ENCODE data around the gene ZNF248.
A peak's percentile ranks its signal among the peaks of the same experiment; 100 is the strongest.
"Not testable (repeated sequence)": the region's sequence is repeated elsewhere in the genome, so short reads cannot be mapped to it uniquely, and the experiment has no call there.

ZNF248 gene

GRCh38 chr10:37857287-37858211 is at the start of gene ZNF248:
ZNF248 (minus strand) TSS chr10:37857610; CDS start chr10:37856310, 1,300 bp downstream.
- DNase-seq: peak; percentile 82

- DNase-seq: no peak
Measured at GRCh38 chr10:37906382-37906781, 49.0 kb upstream of the ZNF248 start.

GRCh38 chr10:37896436-37896835 is 39.0 kb upstream of the ZNF248 start:
- DNase-seq: no peak

GRCh38 chr10:37895674-37896073 is 38.3 kb upstream of the ZNF248 start:
- DNase-seq: no peak

GRCh38 chr10:37885850-37886249 is 28.4 kb upstream of the ZNF248 start:
- no peak for DNase-seq

- DNase-seq: no peak
Measured at GRCh38 chr10:37872955-37873354, 15.5 kb upstream of the ZNF248 start.

GRCh38 chr10:37872283-37872682 is 14.9 kb upstream of the ZNF248 start:
- DNase-seq: no peak

GRCh38 chr10:37871568-37872251 is 14.3 kb upstream of the ZNF248 start:
- DNase-seq: no peak

- DNase-seq: no peak
Measured at GRCh38 chr10:37871143-37871542, 13.7 kb upstream of the ZNF248 start.

GRCh38 chr10:37868796-37869195 is 11.4 kb upstream of the ZNF248 start:
- DNase-seq: no peak

- DNase-seq: no peak
Measured at GRCh38 chr10:37865957-37866803, 8.8 kb upstream of the ZNF248 start.

- no peak for DNase-seq
Measured at GRCh38 chr10:37865264-37865663, 7.9 kb upstream of the ZNF248 start.

GRCh38 chr10:37860494-37861190 is 3.2 kb upstream of the ZNF248 start:
- no peak for DNase-seq

- DNase-seq: not testable (repeated sequence)
Measured at GRCh38 chr10:37859270-37859669, 1.9 kb upstream of the ZNF248 start.

- no peak for DNase-seq
Measured at GRCh38 chr10:37856881-37857286, 526 bp downstream of the ZNF248 start.

- DNase-seq: no peak
Measured at GRCh38 chr10:37855636-37856035, 1.8 kb downstream of the ZNF248 start.

GRCh38 chr10:37854626-37855025 is 2.8 kb downstream of the ZNF248 start:
- no peak for DNase-seq

GRCh38 chr10:37844644-37845043 is 12.8 kb downstream of the ZNF248 start:
- no peak for DNase-seq

- no peak for DNase-seq
Measured at GRCh38 chr10:37839243-37839642, 18.2 kb downstream of the ZNF248 start.

- DNase-seq: no peak
Measured at GRCh38 chr10:37831495-37832333, 25.7 kb downstream of the ZNF248 start.

- no peak for DNase-seq
Measured at GRCh38 chr10:37826806-37827205, 30.6 kb downstream of the ZNF248 start.

- no peak for DNase-seq
Measured at GRCh38 chr10:37821237-37821636, 36.2 kb downstream of the ZNF248 start.
